GM23338 (cell line): ENCODE data around the gene ATP4B.

Source experiments
- CREB1 ChIP-seq: fragments of 250-450 bp; sonication (Bioruptor Pico); IDR thresholded peaks from 2 replicates; pipeline ENCODE4 v1.5.0; 2020; ENCODE audit warnings: low read depth, mild to moderate bottlenecking, moderate library complexity
- EZH2 ChIP-seq: fragments of 200-600 bp; sonication (generic); IDR thresholded peaks from one replicate; pipeline ENCODE4 v1.8.0; 2017; ENCODE audit warnings: antibody characterized with exemption, mild to moderate bottlenecking, low read depth; ENCODE audit not compliant: unreplicated experiment
- EZH2phosphoT487 ChIP-seq: fragments of 200-600 bp; sonication (generic); IDR thresholded peaks from one replicate; pipeline ENCODE4 v1.8.1; 2018; ENCODE audit warnings: antibody characterized with exemption; ENCODE audit not compliant: unreplicated experiment
- JUNB ChIP-seq: IDR thresholded peaks from one replicate; pipeline ENCODE4 v1.6.1; 2016; ENCODE audit warnings: antibody characterized with exemption; ENCODE audit not compliant: unreplicated experiment
- NANOG ChIP-seq: IDR thresholded peaks from 2 replicates; pipeline ENCODE4 v1.6.1; 2016; ENCODE audit warnings: antibody characterized with exemption, borderline replicate concordance
- POLR2AphosphoS5 ChIP-seq: IDR thresholded peaks from 2 replicates; pipeline ENCODE4 v1.6.1; 2016; ENCODE audit warnings: antibody characterized with exemption, low read depth
- ZNF331 ChIP-seq: fragments of 250-450 bp; sonication (Bioruptor Pico); IDR thresholded peaks from 2 replicates; pipeline ENCODE4 v1.5.0; 2020; ENCODE audit warnings: low read depth, mild to moderate bottlenecking, moderate library complexity
- TF ChIP-seq, protein P1 (sequence below), 2 experiments: fragments of 200-600 bp in 1 of 2; sonication (generic) in 1 of 2; conservative IDR thresholded peaks; 2 replicates each; pipeline versions ENCODE4 v1.5.1 to v1.6.1; 2016 to 2017; ENCODE audit warnings: antibody characterized with exemption in 2 of 2, low read depth in 2 of 2, mild to moderate bottlenecking in 2 of 2, moderate library complexity in 1 of 2
- TF ChIP-seq, protein P2 (sequence below): fragments of 250-450 bp; sonication (Bioruptor Pico); IDR thresholded peaks from 2 replicates; pipeline ENCODE4 v1.5.0; 2020; ENCODE audit warnings: mild to moderate bottlenecking, moderate library complexity
- TF ChIP-seq, protein P3 (sequence below): IDR thresholded peaks from one replicate; pipeline ENCODE4 v1.6.1; 2018; ENCODE audit warnings: antibody characterized with exemption; ENCODE audit not compliant: unreplicated experiment
- TF ChIP-seq, protein P4 (sequence below): IDR thresholded peaks from 2 replicates; pipeline ENCODE4 v1.6.1; 2016; ENCODE audit warnings: antibody characterized with exemption

DNA sequence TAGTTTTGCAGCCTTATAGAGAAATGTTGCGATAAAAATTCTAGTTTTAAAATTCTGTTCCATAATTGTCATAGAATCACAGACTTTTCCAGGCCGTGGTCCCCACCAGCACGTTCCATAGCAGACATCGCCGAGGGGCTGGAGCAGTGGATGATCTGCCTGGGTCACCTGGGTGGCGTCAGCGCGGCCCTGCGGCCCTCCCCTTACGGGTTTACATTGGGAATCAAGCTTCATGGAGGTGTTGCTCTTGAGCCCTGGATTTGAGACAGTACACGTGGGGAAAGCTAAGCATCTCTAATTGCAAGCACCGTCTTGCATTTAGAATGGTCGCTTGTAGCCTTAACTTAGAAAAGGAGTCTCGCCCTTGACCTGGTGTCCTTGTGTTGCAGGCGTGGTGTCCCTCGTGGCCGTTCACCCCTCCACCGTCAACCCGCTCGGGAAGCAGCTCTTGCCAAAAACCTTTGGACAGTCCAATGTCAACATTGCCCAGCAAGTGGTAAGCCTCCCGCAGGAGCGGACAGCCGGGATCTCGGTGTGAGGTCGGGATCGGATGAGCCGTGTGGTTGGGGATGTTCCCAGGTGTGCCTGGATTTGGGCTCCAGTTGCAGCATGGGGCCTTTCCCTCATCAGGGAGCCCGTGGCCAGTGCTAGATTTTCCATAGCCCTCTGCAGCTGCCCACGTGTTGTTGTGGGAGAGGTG is 35.1 kb downstream of the ATP4B start:
- TF ChIP-seq, protein P1, sequence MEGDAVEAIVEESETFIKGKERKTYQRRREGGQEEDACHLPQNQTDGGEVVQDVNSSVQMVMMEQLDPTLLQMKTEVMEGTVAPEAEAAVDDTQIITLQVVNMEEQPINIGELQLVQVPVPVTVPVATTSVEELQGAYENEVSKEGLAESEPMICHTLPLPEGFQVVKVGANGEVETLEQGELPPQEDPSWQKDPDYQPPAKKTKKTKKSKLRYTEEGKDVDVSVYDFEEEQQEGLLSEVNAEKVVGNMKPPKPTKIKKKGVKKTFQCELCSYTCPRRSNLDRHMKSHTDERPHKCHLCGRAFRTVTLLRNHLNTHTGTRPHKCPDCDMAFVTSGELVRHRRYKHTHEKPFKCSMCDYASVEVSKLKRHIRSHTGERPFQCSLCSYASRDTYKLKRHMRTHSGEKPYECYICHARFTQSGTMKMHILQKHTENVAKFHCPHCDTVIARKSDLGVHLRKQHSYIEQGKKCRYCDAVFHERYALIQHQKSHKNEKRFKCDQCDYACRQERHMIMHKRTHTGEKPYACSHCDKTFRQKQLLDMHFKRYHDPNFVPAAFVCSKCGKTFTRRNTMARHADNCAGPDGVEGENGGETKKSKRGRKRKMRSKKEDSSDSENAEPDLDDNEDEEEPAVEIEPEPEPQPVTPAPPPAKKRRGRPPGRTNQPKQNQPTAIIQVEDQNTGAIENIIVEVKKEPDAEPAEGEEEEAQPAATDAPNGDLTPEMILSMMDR (conservative IDR thresholded peaks at IDR 0.05; ENCODE audit: low read depth in 2 of 2), result no peak
- TF ChIP-seq EZH2 (no peak), POLR2AphosphoS5 (no peak), CREB1 (CRISPR knock-in tag) (no peak), ZNF331 (CRISPR knock-in tag) (no peak), JUNB (no peak), EZH2phosphoT487 (no peak), NANOG (no peak)
- TF ChIP-seq, protein P2, sequence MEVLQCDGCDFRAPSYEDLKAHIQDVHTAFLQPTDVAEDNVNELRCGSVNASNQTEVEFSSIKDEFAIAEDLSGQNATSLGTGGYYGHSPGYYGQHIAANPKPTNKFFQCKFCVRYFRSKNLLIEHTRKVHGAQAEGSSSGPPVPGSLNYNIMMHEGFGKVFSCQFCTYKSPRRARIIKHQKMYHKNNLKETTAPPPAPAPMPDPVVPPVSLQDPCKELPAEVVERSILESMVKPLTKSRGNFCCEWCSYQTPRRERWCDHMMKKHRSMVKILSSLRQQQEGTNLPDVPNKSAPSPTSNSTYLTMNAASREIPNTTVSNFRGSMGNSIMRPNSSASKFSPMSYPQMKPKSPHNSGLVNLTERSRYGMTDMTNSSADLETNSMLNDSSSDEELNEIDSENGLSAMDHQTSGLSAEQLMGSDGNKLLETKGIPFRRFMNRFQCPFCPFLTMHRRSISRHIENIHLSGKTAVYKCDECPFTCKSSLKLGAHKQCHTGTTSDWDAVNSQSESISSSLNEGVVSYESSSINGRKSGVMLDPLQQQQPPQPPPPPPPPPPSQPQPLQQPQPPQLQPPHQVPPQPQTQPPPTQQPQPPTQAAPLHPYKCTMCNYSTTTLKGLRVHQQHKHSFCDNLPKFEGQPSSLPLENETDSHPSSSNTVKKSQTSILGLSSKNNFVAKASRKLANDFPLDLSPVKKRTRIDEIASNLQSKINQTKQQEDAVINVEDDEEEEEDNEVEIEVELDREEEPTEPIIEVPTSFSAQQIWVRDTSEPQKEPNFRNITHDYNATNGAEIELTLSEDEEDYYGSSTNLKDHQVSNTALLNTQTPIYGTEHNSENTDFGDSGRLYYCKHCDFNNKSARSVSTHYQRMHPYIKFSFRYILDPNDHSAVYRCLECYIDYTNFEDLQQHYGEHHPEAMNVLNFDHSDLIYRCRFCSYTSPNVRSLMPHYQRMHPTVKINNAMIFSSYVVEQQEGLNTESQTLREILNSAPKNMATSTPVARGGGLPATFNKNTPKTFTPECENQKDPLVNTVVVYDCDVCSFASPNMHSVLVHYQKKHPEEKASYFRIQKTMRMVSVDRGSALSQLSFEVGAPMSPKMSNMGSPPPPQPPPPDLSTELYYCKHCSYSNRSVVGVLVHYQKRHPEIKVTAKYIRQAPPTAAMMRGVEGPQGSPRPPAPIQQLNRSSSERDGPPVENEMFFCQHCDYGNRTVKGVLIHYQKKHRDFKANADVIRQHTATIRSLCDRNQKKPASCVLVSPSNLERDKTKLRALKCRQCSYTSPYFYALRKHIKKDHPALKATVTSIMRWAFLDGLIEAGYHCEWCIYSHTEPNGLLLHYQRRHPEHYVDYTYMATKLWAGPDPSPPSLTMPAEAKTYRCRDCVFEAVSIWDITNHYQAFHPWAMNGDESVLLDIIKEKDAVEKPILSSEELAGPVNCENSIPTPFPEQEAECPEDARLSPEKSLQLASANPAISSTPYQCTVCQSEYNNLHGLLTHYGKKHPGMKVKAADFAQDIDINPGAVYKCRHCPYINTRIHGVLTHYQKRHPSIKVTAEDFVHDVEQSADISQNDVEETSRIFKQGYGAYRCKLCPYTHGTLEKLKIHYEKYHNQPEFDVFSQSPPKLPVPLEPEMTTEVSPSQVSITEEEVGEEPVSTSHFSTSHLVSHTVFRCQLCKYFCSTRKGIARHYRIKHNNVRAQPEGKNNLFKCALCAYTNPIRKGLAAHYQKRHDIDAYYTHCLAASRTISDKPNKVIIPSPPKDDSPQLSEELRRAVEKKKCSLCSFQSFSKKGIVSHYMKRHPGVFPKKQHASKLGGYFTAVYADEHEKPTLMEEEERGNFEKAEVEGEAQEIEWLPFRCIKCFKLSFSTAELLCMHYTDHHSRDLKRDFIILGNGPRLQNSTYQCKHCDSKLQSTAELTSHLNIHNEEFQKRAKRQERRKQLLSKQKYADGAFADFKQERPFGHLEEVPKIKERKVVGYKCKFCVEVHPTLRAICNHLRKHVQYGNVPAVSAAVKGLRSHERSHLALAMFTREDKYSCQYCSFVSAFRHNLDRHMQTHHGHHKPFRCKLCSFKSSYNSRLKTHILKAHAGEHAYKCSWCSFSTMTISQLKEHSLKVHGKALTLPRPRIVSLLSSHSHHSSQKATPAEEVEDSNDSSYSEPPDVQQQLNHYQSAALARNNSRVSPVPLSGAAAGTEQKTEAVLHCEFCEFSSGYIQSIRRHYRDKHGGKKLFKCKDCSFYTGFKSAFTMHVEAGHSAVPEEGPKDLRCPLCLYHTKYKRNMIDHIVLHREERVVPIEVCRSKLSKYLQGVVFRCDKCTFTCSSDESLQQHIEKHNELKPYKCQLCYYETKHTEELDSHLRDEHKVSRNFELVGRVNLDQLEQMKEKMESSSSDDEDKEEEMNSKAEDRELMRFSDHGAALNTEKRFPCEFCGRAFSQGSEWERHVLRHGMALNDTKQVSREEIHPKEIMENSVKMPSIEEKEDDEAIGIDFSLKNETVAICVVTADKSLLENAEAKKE (CRISPR knock-in tag), result no peak
- TF ChIP-seq, protein P3, sequence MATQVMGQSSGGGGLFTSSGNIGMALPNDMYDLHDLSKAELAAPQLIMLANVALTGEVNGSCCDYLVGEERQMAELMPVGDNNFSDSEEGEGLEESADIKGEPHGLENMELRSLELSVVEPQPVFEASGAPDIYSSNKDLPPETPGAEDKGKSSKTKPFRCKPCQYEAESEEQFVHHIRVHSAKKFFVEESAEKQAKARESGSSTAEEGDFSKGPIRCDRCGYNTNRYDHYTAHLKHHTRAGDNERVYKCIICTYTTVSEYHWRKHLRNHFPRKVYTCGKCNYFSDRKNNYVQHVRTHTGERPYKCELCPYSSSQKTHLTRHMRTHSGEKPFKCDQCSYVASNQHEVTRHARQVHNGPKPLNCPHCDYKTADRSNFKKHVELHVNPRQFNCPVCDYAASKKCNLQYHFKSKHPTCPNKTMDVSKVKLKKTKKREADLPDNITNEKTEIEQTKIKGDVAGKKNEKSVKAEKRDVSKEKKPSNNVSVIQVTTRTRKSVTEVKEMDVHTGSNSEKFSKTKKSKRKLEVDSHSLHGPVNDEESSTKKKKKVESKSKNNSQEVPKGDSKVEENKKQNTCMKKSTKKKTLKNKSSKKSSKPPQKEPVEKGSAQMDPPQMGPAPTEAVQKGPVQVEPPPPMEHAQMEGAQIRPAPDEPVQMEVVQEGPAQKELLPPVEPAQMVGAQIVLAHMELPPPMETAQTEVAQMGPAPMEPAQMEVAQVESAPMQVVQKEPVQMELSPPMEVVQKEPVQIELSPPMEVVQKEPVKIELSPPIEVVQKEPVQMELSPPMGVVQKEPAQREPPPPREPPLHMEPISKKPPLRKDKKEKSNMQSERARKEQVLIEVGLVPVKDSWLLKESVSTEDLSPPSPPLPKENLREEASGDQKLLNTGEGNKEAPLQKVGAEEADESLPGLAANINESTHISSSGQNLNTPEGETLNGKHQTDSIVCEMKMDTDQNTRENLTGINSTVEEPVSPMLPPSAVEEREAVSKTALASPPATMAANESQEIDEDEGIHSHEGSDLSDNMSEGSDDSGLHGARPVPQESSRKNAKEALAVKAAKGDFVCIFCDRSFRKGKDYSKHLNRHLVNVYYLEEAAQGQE, result no peak
- TF ChIP-seq, protein P4, sequence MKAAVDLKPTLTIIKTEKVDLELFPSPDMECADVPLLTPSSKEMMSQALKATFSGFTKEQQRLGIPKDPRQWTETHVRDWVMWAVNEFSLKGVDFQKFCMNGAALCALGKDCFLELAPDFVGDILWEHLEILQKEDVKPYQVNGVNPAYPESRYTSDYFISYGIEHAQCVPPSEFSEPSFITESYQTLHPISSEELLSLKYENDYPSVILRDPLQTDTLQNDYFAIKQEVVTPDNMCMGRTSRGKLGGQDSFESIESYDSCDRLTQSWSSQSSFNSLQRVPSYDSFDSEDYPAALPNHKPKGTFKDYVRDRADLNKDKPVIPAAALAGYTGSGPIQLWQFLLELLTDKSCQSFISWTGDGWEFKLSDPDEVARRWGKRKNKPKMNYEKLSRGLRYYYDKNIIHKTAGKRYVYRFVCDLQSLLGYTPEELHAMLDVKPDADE, result no peak
